Ishikawa (cell line): Measurements from ENCODE around the gene RNASET2.

Experiments
- CREB1 ChIP-seq: IDR thresholded peaks from 2 replicates; pipeline ENCODE4 v1.6.1; 2012; ENCODE audit warnings: low read depth
- EP300 ChIP-seq: IDR thresholded peaks from 2 replicates; pipeline ENCODE4 v1.6.1; 2012; ENCODE audit warnings: borderline replicate concordance
- NFIC ChIP-seq: IDR thresholded peaks from 2 replicates; pipeline ENCODE4 v1.6.1; 2012
- TF ChIP-seq, protein P1 (sequence below): IDR thresholded peaks from 2 replicates; pipeline ENCODE4 v1.6.1; 2012; ENCODE audit warnings: low read depth, mild to moderate bottlenecking

DNA sequence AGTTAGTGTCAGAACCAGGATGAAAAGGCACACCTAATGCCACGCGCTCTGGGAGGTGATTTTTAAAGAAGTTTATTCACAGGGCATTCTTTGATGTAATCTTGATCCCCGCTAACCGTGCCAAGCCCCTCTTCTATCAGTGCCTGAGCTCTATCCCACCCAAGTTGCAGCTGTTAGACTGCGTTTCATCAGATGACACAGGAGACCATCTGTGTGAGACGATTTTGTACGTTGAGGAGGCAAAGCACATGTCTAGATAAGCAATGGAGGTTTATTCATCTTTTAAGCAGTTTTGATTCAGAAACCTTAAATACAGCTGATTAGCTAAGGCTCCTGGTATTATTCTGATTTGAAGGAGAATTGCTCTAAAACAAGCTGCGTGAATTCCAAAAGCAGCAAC is 18.6 kb downstream of the RNASET2 start:
- TF ChIP-seq CREB1 = no peak
- TF ChIP-seq, protein P1, sequence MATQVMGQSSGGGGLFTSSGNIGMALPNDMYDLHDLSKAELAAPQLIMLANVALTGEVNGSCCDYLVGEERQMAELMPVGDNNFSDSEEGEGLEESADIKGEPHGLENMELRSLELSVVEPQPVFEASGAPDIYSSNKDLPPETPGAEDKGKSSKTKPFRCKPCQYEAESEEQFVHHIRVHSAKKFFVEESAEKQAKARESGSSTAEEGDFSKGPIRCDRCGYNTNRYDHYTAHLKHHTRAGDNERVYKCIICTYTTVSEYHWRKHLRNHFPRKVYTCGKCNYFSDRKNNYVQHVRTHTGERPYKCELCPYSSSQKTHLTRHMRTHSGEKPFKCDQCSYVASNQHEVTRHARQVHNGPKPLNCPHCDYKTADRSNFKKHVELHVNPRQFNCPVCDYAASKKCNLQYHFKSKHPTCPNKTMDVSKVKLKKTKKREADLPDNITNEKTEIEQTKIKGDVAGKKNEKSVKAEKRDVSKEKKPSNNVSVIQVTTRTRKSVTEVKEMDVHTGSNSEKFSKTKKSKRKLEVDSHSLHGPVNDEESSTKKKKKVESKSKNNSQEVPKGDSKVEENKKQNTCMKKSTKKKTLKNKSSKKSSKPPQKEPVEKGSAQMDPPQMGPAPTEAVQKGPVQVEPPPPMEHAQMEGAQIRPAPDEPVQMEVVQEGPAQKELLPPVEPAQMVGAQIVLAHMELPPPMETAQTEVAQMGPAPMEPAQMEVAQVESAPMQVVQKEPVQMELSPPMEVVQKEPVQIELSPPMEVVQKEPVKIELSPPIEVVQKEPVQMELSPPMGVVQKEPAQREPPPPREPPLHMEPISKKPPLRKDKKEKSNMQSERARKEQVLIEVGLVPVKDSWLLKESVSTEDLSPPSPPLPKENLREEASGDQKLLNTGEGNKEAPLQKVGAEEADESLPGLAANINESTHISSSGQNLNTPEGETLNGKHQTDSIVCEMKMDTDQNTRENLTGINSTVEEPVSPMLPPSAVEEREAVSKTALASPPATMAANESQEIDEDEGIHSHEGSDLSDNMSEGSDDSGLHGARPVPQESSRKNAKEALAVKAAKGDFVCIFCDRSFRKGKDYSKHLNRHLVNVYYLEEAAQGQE = no peak
- TF ChIP-seq NFIC = no peak
- TF ChIP-seq EP300 = no peak
